Activated B cell treated with CpG ODN at 0.5 μM for 24 hours (primary cell): ENCODE results near the gene EP400. TPM values are rescaled to one million over a fixed set of nuclear protein-coding genes. Genes with fewer than 3 reads are reported as not detected.

ENCODE experiments used
- ATAC-seq: fragments of 200-7000 bp; cut with Tn5 transposase; one replicate; pipeline ENCODE4 v1.10.0; 2021; ENCODE audit warnings: low read depth, mild to moderate bottlenecking, moderate library complexity
- CTCF ChIA-PET: fragments of 350-600 bp; sonication (Branson Sonifier 250); formaldehyde crosslinking; loops from one replicate; lab custom pipeline; 2021; ENCODE audit warnings: antibody characterized with exemption; lab: Charles Lee
- POLR2A ChIA-PET: fragments of 350-600 bp; sonication (Branson Sonifier 250); formaldehyde crosslinking; loops from one replicate; lab custom pipeline; 2021; ENCODE audit warnings: antibody characterized with exemption; lab: Charles Lee
- DNase-seq: peaks from one replicate; pipeline ENCODE4 v3.0.0; 2022
- H3K27ac Mint-ChIP-seq: one replicate; pipeline ENCODE4 v1.8.0; 2020; ENCODE audit warnings: mixed read lengths
- H3K27me3 Mint-ChIP-seq: one replicate; pipeline ENCODE4 v1.8.0; 2021; ENCODE audit warnings: mixed read lengths
- H3K36me3 Mint-ChIP-seq: one replicate; pipeline ENCODE4 v1.8.0; 2021; ENCODE audit warnings: low read depth, mixed read lengths
- H3K4me1 Mint-ChIP-seq: one replicate; pipeline ENCODE4 v1.8.0; 2021; ENCODE audit warnings: mixed read lengths
- H3K4me3 Mint-ChIP-seq: one replicate; pipeline ENCODE4 v1.8.0; 2020; ENCODE audit warnings: mild to moderate bottlenecking, mixed read lengths
- H3K9me3 Mint-ChIP-seq: one replicate; pipeline ENCODE4 v1.8.0; 2020; ENCODE audit warnings: mixed read lengths
- CTCF ChIP-seq: fragments of 200-600 bp; IDR thresholded peaks from one replicate; pipeline ENCODE4 v1.8.0; 2022; ENCODE audit warnings: antibody characterized with exemption, mild to moderate bottlenecking
- intact Hi-C: fragments of 100-400 bp; cut with micrococcal nuclease; formaldehyde crosslinking; loops from one replicate; pipeline ENCODE4 v1.15.1; 2024
- total RNA-seq: library from RNA; stranded (reverse); gene quantifications from 2 replicates; pipeline ENCODE4 v1.2.3, GENCODE V29; 2022

Gene EP400
- total RNA-seq, 1 donor from 2014 or later, result 65.6 TPM

GRCh38 chr12:132123970-132124765 lies 174.4 kb downstream of the EP400 start:
- no peak overlapping the region for H3K4me3 Mint-ChIP-seq
- ChIA-PET CTCF (no interaction called here), POLR2A (no interaction called here)
- ATAC-seq (no peak), DNase-seq (no peak)
- TF ChIP-seq CTCF, result no peak
- intact Hi-C loops, result no loop called here
- peaks cover 8% of the 10 kb centered on the region for H3K9me3 Mint-ChIP-seq
- no peaks in the 10 kb centered on the region for H3K4me1 Mint-ChIP-seq
- no peak overlapping the region for H3K27ac Mint-ChIP-seq
- no peaks in the 10 kb centered on the region for H3K27me3 Mint-ChIP-seq
- H3K36me3 Mint-ChIP-seq, result peaks cover 70% of the 10 kb centered on the region

- POLR2A ChIA-PET, result no interaction called here
- no peak overlapping the region for H3K27ac Mint-ChIP-seq
- no peaks in the 10 kb centered on the region for H3K4me1 Mint-ChIP-seq
- peaks cover 73% of the 10 kb centered on the region for H3K36me3 Mint-ChIP-seq
- no peak for TF ChIP-seq CTCF
- intact Hi-C loops, result no loop called here
- DNase-seq (no peak), ATAC-seq (no peak)
- H3K27me3 Mint-ChIP-seq, result no peaks in the 10 kb centered on the region
- no peak overlapping the region for H3K4me3 Mint-ChIP-seq
- CTCF ChIA-PET, result no interaction called here
- peaks cover 8% of the 10 kb centered on the region for H3K9me3 Mint-ChIP-seq
Measured at GRCh38 chr12:132124766-132125425, 175.2 kb downstream of the EP400 start.

GRCh38 chr12:132125736-132126135 lies 176.0 kb downstream of the EP400 start:
- Mint-ChIP-seq H3K4me1 (no peaks in the 10 kb centered on the region), H3K36me3 (peaks cover 67% of the 10 kb centered on the region)
- intact Hi-C loops, result no loop called here

GRCh38 chr12:132127041-132127440 lies 177.3 kb downstream of the EP400 start:
- Mint-ChIP-seq H3K4me1 (no peaks in the 10 kb centered on the region), H3K4me3 (no peak overlapping the region), H3K36me3 (peaks cover 60% of the 10 kb centered on the region), H3K27me3 (no peaks in the 10 kb centered on the region), H3K9me3 (peaks cover 8% of the 10 kb centered on the region), H3K27ac (no peak overlapping the region)
- no peak for TF ChIP-seq CTCF
- ChIA-PET POLR2A (no interaction called here), CTCF (no interaction called here)
- ATAC-seq (no peak), DNase-seq (no peak)
- intact Hi-C loops, result no loop called here

More at GRCh38 chr12:132125736-132126135, 176.0 kb downstream of the EP400 start:
- Mint-ChIP-seq H3K4me3 (no peak overlapping the region), H3K27ac (no peak overlapping the region), H3K27me3 (no peaks in the 10 kb centered on the region), H3K9me3 (peaks cover 8% of the 10 kb centered on the region)
- no peak for TF ChIP-seq CTCF
- DNase-seq (no peak), ATAC-seq (no peak)
- POLR2A ChIA-PET, result interaction anchor here (0.5 kb wide), 1 partner anchor 95 kb away, joined by 6 read pairs; no protein-coding TSS in a partner anchor
- CTCF ChIA-PET, result no interaction called here

- TF ChIP-seq CTCF, result no peak
- Mint-ChIP-seq H3K36me3 (peaks cover 49% of the 10 kb centered on the region), H3K9me3 (peaks cover 8% of the 10 kb centered on the region), H3K27me3 (no peaks in the 10 kb centered on the region), H3K4me3 (no peak overlapping the region), H3K4me1 (no peaks in the 10 kb centered on the region), H3K27ac (no peak overlapping the region)
- intact Hi-C loops, result no loop called here
- no peak for DNase-seq
- ChIA-PET POLR2A (no interaction called here), CTCF (no interaction called here)
- no peak for ATAC-seq
Measured at GRCh38 chr12:132129007-132129406, 179.3 kb downstream of the EP400 start.
